NCI-H2171 (cell line): ENCODE data around the gene DCDC2.
"Not testable (repeated sequence)": the region's sequence is repeated elsewhere in the genome, so short reads cannot be mapped to it uniquely, and the experiment has no call there.

Experiments used
- DNase-seq: peaks from one replicate; lab custom pipeline; 2025; lab: John Stamatoyannopoulos, UW

The DCDC2 gene

GRCh38 chr6:24146871-24147270 lies 211.0 kb downstream of the DCDC2 start:
- DNase-seq, result no peak

DNA sequence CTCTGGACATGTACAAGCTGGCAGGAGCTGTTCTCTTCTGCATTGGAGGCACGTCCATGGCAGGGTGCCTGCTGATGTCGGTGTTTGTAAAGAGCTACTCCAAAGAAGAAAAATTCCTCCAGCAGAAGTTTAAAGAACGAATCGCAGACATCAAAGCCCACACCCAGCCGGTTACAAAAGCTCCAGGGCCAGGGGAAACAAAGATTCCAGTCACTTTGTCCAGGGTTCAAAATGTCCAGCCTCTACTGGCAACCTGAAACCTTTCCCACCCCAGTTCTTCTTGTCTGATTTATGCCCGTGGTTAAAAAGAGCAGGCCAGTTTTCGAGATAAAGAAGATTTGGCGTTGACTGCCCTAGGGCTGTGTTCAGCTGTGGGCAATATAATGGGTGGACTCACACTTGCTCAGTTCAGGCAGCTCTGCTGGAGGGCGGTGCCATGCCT lies 212.1 kb downstream of the DCDC2 start:
- no peak for DNase-seq

DNA sequence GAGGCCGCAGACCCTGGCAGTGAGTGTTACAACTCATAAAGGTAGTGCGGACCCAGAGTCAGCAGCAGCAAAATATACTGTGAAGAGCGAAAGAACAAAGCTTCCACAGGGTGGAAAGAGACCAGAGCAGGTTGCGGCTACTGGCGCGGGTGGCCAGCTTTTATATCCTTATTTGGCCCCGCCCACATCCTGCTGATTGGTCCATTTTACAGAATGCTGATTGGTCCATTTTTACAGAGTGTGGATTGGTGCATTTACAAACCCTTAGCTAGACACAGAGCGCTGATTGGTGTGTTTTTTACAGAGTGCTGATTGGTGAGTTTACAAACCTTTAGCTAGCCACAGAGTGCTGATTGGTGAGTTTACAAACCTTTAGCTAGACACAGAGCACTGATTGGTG lies 215.1 kb downstream of the DCDC2 start:
- not testable (repeated sequence) for DNase-seq

GRCh38 chr6:24140591-24140990 lies 217.3 kb downstream of the DCDC2 start:
- no peak for DNase-seq

GRCh38 chr6:24139639-24140038 lies 218.2 kb downstream of the DCDC2 start:
- DNase-seq, result no peak

- DNase-seq, result no peak
Measured at GRCh38 chr6:24139080-24139479, 218.8 kb downstream of the DCDC2 start.

GRCh38 chr6:24131751-24132150 lies 226.1 kb downstream of the DCDC2 start:
- DNase-seq, result no peak

DNA sequence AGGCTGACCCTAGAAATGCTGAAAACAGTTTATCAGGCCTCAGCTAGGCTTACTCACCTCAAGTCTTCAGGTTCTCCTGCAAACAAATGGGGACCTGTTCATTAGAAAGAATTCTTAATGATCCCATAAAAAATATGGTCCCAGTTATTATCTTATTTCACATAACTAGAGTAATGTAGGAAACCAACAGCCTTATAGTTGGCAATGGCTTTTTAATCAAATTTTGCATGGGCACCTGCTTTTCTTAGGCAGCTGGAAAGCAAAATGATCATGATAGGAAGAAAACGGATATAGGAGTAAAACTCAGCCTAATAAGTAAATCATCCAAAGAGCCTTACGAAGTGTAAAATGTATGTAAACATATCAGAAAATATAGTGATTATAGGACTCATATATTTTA lies 230.5 kb downstream of the DCDC2 start:
- no peak for DNase-seq

GRCh38 chr6:24126586-24127192 lies 231.2 kb downstream of the DCDC2 start:
- no peak for DNase-seq

- DNase-seq, result peak; percentile 89
Measured at GRCh38 chr6:24125980-24126379, 231.9 kb downstream of the DCDC2 start, which contains the start of gene NRSN1. Gene NRSN1 (plus strand): TSS chr6:24126215. CDS start chr6:24134328, 8,113 bp downstream.

GRCh38 chr6:24122139-24122538 lies 235.7 kb downstream of the DCDC2 start:
- peak; percentile 16 for DNase-seq
